PC-9 (cell line): Measurements from ENCODE around the gene FMO2.

Experiments
- CTCF ChIP-seq: fragments of 200-600 bp; sonication (generic); conservative IDR thresholded peaks from 2 replicates; pipeline ENCODE4 v1.6.1; 2017; ENCODE audit warnings: mixed run types, antibody characterized with exemption, mild to moderate bottlenecking, moderate library complexity
- EZH2 ChIP-seq: fragments of 200-600 bp; sonication (generic); IDR thresholded peaks from 2 replicates; pipeline ENCODE4 v1.8.0; 2017; ENCODE audit warnings: antibody characterized with exemption, low read depth

- TF ChIP-seq CTCF (peak; percentile 65), EZH2 (no peak)
Measured at GRCh38 chr1:171226747-171227370, 41.8 kb downstream of the FMO2 start.
